Nephron (organoid): Measurements from ENCODE around the gene CAB39.

Experiments used
- H3K27ac Mint-ChIP-seq, 3 experiments: 2 replicates each; pipeline ENCODE4 v1.8.0; 2020; ENCODE audit warnings: mixed read lengths in 3 of 3, mild to moderate bottlenecking in 2 of 3, moderate library complexity in 1 of 3
- H3K27me3 Mint-ChIP-seq: 2 replicates; pipeline ENCODE4 v1.8.0; 2021; ENCODE audit warnings: low read depth, mild to moderate bottlenecking, moderate library complexity, mixed read lengths
- H3K36me3 Mint-ChIP-seq: 2 replicates; pipeline ENCODE4 v1.8.0; 2020; ENCODE audit warnings: low read depth, mixed read lengths
- H3K4me1 Mint-ChIP-seq: 2 replicates; pipeline ENCODE4 v1.8.0; 2020; ENCODE audit warnings: mixed read lengths
- H3K4me3 Mint-ChIP-seq, 3 experiments: 2 replicates each; pipeline ENCODE4 v1.8.0; 2020; ENCODE audit warnings: mild to moderate bottlenecking in 3 of 3, mixed read lengths in 3 of 3, moderate library complexity in 2 of 3
- H3K9me3 Mint-ChIP-seq: 2 replicates; pipeline ENCODE4 v1.8.0; 2020; ENCODE audit warnings: mixed read lengths
- TF ChIP-seq, protein P1 (sequence below), 3 experiments: fragments of 200-600 bp; sonication (generic); IDR thresholded peaks; one replicate each; pipeline ENCODE4 v1.5.0; 2021; ENCODE audit warnings: antibody characterized with exemption in 3 of 3; ENCODE audit not compliant: unreplicated experiment in 3 of 3

CAB39 gene

DNA sequence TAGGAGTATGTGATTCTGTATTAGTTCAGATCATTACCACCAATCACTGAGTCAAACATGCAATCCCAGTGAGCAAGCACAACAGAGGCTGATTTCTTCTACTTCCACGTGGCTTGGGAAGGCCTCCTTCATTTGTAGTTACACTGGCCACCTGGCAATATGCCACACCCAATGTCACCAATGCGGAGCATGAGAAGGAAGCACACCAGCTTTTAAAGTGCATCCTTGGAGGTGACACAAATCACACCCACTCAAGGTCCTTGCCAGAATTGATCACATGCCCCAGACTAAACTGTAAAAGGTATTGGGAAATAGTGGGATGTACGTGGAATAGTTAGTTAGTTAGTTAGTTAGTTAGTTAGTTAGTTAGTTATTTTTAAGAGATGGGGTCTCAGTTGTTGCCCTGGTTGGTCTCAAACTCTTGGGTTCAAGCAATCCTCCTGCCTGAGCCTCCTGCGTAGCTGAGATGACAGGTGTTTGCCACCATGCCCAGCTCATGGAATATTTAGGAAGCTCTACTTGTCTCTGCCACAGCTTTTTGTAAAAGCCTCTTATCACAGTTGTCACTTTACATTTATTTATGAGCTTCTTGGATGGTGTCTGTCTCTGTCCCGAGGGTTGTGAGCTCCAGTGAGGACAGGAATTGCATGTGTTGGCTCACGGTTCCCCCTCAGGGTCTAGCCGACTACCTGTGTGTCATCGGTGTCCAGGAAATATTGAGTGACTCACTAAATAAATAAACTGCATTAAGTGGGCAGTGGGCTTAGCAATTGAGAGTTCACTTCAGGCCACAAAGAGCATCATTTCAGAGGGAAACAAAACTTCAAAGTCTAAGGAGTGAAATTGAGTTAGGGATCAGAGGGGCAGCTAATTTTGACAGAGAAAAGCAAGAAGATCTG, 28.1 kb upstream of the CAB39 start:
- peaks cover 3% of the 10 kb centered on the region for H3K27me3 Mint-ChIP-seq
- no peaks in the 10 kb centered on the region for H3K36me3 Mint-ChIP-seq
- H3K9me3 Mint-ChIP-seq, result no peaks in the 10 kb centered on the region
- peak overlapping the region in 2 of 3 experiments; percentile 44 to 69 for H3K27ac Mint-ChIP-seq
- TF ChIP-seq, protein P1, sequence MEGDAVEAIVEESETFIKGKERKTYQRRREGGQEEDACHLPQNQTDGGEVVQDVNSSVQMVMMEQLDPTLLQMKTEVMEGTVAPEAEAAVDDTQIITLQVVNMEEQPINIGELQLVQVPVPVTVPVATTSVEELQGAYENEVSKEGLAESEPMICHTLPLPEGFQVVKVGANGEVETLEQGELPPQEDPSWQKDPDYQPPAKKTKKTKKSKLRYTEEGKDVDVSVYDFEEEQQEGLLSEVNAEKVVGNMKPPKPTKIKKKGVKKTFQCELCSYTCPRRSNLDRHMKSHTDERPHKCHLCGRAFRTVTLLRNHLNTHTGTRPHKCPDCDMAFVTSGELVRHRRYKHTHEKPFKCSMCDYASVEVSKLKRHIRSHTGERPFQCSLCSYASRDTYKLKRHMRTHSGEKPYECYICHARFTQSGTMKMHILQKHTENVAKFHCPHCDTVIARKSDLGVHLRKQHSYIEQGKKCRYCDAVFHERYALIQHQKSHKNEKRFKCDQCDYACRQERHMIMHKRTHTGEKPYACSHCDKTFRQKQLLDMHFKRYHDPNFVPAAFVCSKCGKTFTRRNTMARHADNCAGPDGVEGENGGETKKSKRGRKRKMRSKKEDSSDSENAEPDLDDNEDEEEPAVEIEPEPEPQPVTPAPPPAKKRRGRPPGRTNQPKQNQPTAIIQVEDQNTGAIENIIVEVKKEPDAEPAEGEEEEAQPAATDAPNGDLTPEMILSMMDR (IDR thresholded peaks at IDR 0.05; ENCODE audit: unreplicated experiment in 3 of 3), result no peak
- H3K4me1 Mint-ChIP-seq, result peaks cover 24% of the 10 kb centered on the region
- H3K4me3 Mint-ChIP-seq, result no peak overlapping the region

DNA sequence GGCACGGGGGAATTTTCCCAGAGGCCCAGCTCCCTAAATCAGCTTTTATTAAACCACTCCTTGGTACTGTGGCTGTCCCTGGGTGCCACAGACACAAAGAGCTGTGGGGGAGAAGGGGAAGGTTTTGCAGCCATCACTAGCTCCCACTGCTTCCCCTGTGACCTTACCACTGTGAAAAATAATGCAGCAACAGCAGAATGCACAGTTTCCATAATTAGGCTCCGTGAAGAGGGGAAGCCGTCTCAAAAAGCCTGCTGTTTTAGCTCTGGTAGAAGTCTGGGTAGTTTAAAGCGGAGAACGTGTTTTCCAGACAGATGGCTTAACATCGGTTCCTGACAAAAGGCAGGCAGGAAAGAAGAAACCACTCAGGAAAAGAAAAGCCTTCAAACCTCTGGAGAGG, 27.5 kb upstream of the CAB39 start:
- Mint-ChIP-seq H3K9me3 (no peaks in the 10 kb centered on the region), H3K4me3 (no peak overlapping the region), H3K27ac (peak overlapping the region; percentile 44 to 69 (median 48)), H3K27me3 (peaks cover 3% of the 10 kb centered on the region), H3K4me1 (peaks cover 28% of the 10 kb centered on the region), H3K36me3 (no peaks in the 10 kb centered on the region)
- TF ChIP-seq, protein P1 (IDR thresholded peaks at IDR 0.05; ENCODE audit: unreplicated experiment in 3 of 3), result no peak

DNA sequence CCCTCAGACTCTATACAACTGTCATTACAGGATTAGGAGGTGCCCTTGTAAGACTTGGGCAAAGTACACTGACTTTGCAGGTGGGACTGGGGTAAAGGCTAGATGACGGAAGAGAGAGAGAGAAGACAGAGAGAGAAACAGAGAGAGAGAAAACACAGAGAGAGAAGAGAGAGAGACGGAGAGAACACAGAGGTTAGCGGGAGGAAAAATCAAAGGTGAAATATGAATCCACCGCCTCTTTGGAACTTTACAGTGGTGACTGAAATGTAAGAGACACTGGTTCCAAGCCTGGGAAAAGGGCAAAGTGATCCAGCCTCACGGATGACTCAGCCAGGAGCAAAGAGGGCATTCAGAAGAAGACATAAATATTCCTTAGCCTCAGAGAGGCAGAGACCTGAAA, 25.1 kb upstream of the CAB39 start:
- H3K4me1 Mint-ChIP-seq, result peaks cover 37% of the 10 kb centered on the region
- H3K9me3 Mint-ChIP-seq, result no peaks in the 10 kb centered on the region
- peak overlapping the region in 1 of 3 experiments; percentile 73 for H3K27ac Mint-ChIP-seq
- no peaks in the 10 kb centered on the region for H3K36me3 Mint-ChIP-seq
- no peak overlapping the region for H3K4me3 Mint-ChIP-seq
- peaks cover under 1% of the 10 kb centered on the region for H3K27me3 Mint-ChIP-seq
- TF ChIP-seq, protein P1 (IDR thresholded peaks at IDR 0.05; ENCODE audit: unreplicated experiment in 3 of 3), result no peak

DNA sequence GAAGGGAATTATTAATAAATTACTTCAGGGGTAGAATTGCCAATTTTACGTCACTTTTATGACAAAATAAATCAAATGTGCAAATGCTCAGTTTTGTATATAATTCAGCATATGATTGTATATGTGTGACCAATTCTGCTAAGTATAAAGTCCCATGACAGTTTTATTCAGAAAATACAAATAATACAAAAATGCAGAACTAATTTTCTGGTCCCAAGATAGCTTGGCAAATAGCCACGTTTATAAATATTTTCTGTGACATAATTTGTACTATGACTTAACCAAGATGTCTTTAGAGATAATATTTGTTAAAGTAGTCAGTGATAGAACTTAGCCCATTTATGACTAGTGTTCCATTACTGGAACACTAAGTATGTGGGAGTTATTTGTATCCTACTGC, 24.2 kb upstream of the CAB39 start:
- H3K27ac Mint-ChIP-seq, result no peak overlapping the region
- H3K9me3 Mint-ChIP-seq, result no peaks in the 10 kb centered on the region
- H3K4me1 Mint-ChIP-seq, result peaks cover 37% of the 10 kb centered on the region
- TF ChIP-seq, protein P1 (IDR thresholded peaks at IDR 0.05; ENCODE audit: unreplicated experiment in 3 of 3), result no peak
- no peaks in the 10 kb centered on the region for H3K27me3 Mint-ChIP-seq
- H3K4me3 Mint-ChIP-seq, result no peak overlapping the region
- H3K36me3 Mint-ChIP-seq, result no peaks in the 10 kb centered on the region

DNA sequence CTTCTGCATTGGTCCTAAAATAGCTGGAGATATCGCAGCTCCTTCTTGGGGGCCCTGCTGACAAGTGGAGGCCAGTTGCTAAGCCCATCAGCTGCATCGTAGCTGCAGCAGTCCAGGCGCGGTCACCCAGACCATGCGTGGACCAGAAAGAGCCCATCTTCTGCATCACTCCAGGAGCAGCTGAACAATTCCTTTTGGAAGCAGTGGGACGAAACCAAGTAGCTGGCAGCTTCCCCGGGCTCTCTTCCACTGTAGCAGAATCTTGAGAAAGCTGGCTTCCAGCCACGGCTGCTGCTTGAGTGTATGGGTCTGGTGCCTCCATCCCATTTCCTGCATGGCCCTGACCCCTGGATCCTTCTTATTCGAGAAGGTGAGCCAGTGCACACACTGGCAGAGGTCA, 22.2 kb upstream of the CAB39 start:
- Mint-ChIP-seq H3K27me3 (no peaks in the 10 kb centered on the region), H3K4me3 (no peak overlapping the region), H3K4me1 (peaks cover 28% of the 10 kb centered on the region), H3K27ac (no peak overlapping the region), H3K9me3 (no peaks in the 10 kb centered on the region), H3K36me3 (no peaks in the 10 kb centered on the region)
- TF ChIP-seq, protein P1 (IDR thresholded peaks at IDR 0.05; ENCODE audit: unreplicated experiment in 3 of 3), result no peak
